Liver (tissue), 9 donors: ENCODE measurements around the gene INPP4B. TPM values are rescaled to one million over a fixed set of nuclear protein-coding genes. Genes with fewer than 3 reads are reported as not detected.

Source experiments
- DNase-seq: peaks from one replicate; pipeline ENCODE4 v3.0.0-alpha.2; 2017; ENCODE audit warnings: low spot score
- H3K27ac ChIP-seq, 2 donors: one replicate each; pipeline ENCODE4 v1.7.0; 2013; ENCODE audit warnings: inconsistent platforms in 2 of 2, low read length in 2 of 2, control low read depth in 1 of 2, low read depth in 1 of 2, mild to moderate bottlenecking in 1 of 2
- H3K27me3 ChIP-seq, 4 donors: one replicate each; pipeline versions ENCODE4 v1.6.1 to v1.7.0; 2013; ENCODE audit warnings: low read length in 3 of 4, inconsistent platforms in 1 of 4, mild to moderate bottlenecking in 1 of 4, moderate library complexity in 1 of 4; ENCODE audit not compliant: control insufficient read depth in 4 of 4, insufficient read depth in 4 of 4
- H3K36me3 ChIP-seq, 4 donors: one replicate each; pipeline versions ENCODE4 v1.6.1 to v1.7.0; 2013; ENCODE audit warnings: low read length in 3 of 4, mild to moderate bottlenecking in 3 of 4, low read depth in 1 of 4, moderate library complexity in 1 of 4; ENCODE audit not compliant: control insufficient read depth in 4 of 4, insufficient read depth in 3 of 4
- H3K4me1 ChIP-seq, 4 donors: one replicate each; pipeline versions ENCODE4 v1.6.1 to v1.7.0; 2013; ENCODE audit warnings: low read length in 3 of 4, mild to moderate bottlenecking in 3 of 4, moderate library complexity in 1 of 4; ENCODE audit not compliant: control insufficient read depth in 4 of 4, insufficient read depth in 4 of 4
- H3K4me3 ChIP-seq, 3 donors: one replicate each; pipeline versions ENCODE4 v1.6.1 to v1.7.0; 2013; ENCODE audit warnings: low read length in 3 of 3, control low read depth in 1 of 3, low read depth in 1 of 3, mild to moderate bottlenecking in 1 of 3
- H3K9ac ChIP-seq, 2 donors: one replicate each; pipeline ENCODE4 v1.7.0; 2013; ENCODE audit warnings: low read length in 2 of 2, mild to moderate bottlenecking in 2 of 2, moderate library complexity in 2 of 2, control low read depth in 1 of 2, low read depth in 1 of 2
- H3K9me3 ChIP-seq, 4 donors: one replicate each; pipeline versions ENCODE4 v1.6.1 to v1.7.0; 2013; ENCODE audit warnings: low read length in 3 of 4; ENCODE audit not compliant: control insufficient read depth in 4 of 4
- FOXA2 ChIP-seq: IDR thresholded peaks from 2 replicates; pipeline ENCODE4 v1.6.1; 2016; ENCODE audit warnings: antibody characterized with exemption
- GABPA ChIP-seq, 2 donors: IDR thresholded peaks in 1 of 2; conservative IDR thresholded peaks in 1 of 2; 2 replicates each; pipeline ENCODE4 v1.6.1; 2016; ENCODE audit warnings: antibody characterized with exemption in 2 of 2, mild to moderate bottlenecking in 1 of 2, moderate library complexity in 1 of 2
- NR2F2 ChIP-seq: IDR thresholded peaks from 2 replicates; pipeline ENCODE4 v1.6.1; 2016; ENCODE audit warnings: antibody characterized with exemption
- RAD21 ChIP-seq, 2 donors: IDR thresholded peaks; 2 replicates each; pipeline ENCODE4 v1.6.1; 2016; ENCODE audit warnings: antibody characterized with exemption in 2 of 2, mild to moderate bottlenecking in 2 of 2
- RXRA ChIP-seq, 2 donors: IDR thresholded peaks; 2 replicates each; pipeline ENCODE4 v1.6.1; 2017 to 2018; ENCODE audit warnings: antibody characterized with exemption in 2 of 2, mild to moderate bottlenecking in 1 of 2
- SP1 ChIP-seq: IDR thresholded peaks from 2 replicates; pipeline ENCODE4 v1.6.1; 2018; ENCODE audit warnings: antibody characterized with exemption, mild to moderate bottlenecking
- TAF1 ChIP-seq: conservative IDR thresholded peaks from 2 replicates; pipeline ENCODE4 v1.6.1; 2016; ENCODE audit warnings: antibody characterized with exemption, mild to moderate bottlenecking
- WGBS: extraction: QIAGEN DNeasy Blood & Tissue Kit; methylation state at CpG from one replicate; pipeline ENCODE4 v1.1.7; 2013; 5-methylcytosine and 5-hydroxymethylcytosine counted together
- polyA plus RNA-seq, 2 donors: library from polyadenylated mRNA; stranded (reverse) in 1 of 2; unstranded in 1 of 2; fragments of 200-250 nt in 1 of 2; fragments of >200 nt in 1 of 2; fragmentation: Nextera tagmentation in 1 of 2; extraction: Ambion mirVana in 1 of 2; gene quantifications; one replicate each; pipeline versions ENCODE4 v1.2.1 to v1.2.3, GENCODE V29; 2013 to 2015
- total RNA-seq, 2 donors: library from RNA; depleted of rRNA; stranded (reverse); fragments of >200 nt; gene quantifications; one replicate each; pipeline ENCODE4 v1.2.3, GENCODE V29; 2014
- TF ChIP-seq, protein P1 (sequence below): fragments of 150-350 bp; IDR thresholded peaks from 2 replicates; pipeline ENCODE4 v1.5.1; 2017; ENCODE audit warnings: improper control_type of control experiment, low read depth, low read length; ENCODE audit not compliant: missing input control
- TF ChIP-seq, protein P2 (sequence below): IDR thresholded peaks from 2 replicates; pipeline ENCODE4 v1.6.1; 2016; ENCODE audit warnings: antibody characterized with exemption, mild to moderate bottlenecking
- donor health status: healthy.
- donor health status: healthy.
- donor health status: healthy.
- donor health status: healthy.
- donor health status: healthy.

INPP4B gene
- total and polyA plus RNA-seq, 4 donors = 0.43 to 2.8 (median 1.6) TPM

DNA sequence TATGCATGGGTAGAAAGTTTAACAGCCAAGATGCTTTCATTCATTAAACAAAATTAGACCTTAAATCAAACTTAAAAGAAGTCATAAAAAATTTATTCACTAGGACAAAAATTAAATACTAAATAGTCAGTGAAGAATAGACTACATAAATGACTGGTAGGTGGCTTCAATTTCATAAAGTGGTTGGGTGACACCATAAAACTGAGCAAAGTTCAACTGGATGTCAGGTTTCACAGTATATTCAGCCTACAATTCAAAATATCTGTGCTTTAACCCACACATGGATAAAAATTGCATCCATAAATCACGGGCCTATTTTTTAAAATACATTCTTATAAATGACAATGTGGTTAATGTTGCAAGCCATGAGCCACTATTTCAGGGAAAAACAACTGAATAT lies 627.4 kb downstream of the INPP4B start:
- 65% methylated on average over 1 of the region's 1 CpG for WGBS
- DNase-seq = no peak
- TF ChIP-seq RAD21 (IDR thresholded peaks at IDR 0.05) (no peak), NR2F2 (no peak), FOXA2 (no peak)
- TF ChIP-seq, protein P1, sequence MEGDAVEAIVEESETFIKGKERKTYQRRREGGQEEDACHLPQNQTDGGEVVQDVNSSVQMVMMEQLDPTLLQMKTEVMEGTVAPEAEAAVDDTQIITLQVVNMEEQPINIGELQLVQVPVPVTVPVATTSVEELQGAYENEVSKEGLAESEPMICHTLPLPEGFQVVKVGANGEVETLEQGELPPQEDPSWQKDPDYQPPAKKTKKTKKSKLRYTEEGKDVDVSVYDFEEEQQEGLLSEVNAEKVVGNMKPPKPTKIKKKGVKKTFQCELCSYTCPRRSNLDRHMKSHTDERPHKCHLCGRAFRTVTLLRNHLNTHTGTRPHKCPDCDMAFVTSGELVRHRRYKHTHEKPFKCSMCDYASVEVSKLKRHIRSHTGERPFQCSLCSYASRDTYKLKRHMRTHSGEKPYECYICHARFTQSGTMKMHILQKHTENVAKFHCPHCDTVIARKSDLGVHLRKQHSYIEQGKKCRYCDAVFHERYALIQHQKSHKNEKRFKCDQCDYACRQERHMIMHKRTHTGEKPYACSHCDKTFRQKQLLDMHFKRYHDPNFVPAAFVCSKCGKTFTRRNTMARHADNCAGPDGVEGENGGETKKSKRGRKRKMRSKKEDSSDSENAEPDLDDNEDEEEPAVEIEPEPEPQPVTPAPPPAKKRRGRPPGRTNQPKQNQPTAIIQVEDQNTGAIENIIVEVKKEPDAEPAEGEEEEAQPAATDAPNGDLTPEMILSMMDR = no peak

DNA sequence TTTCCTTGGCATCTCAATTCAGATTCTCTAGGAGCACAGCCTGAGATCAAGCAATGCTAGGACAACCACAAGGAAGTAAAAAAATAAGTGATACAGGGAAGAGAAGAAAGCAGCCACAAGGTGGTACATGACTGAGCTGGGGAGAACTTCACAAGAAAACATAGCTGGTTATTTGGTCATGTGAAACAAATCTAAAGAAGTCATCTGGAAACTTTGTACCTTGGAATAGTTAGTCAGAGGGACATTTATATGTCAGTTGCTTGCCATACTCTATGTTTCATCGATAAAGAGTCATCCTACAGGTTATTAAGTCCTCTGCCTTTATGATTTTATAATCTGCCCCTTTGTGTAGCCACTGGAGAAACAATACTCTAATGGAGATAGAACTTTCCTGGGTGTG lies 634.7 kb downstream of the INPP4B start:
- Histone ChIP-seq H3K4me1 (no peaks in the 10 kb centered on the region), H3K36me3 (no peaks in the 10 kb centered on the region), H3K9me3 (no peaks in the 10 kb centered on the region), H3K9ac (no peak overlapping the region), H3K27ac (no peak overlapping the region), H3K27me3 (no peaks in the 10 kb centered on the region), H3K4me3 (no peak overlapping the region)
- TF ChIP-seq NR2F2 (no peak), GABPA (IDR thresholded peaks at IDR 0.05 in 1 of 2, conservative IDR thresholded peaks at IDR 0.05 in 1 of 2) (no peak), SP1 (no peak), FOXA2 (no peak), RXRA (IDR thresholded peaks at IDR 0.05) (no peak), TAF1 (no peak)
- TF ChIP-seq, protein P1 = no peak
- TF ChIP-seq, protein P2, sequence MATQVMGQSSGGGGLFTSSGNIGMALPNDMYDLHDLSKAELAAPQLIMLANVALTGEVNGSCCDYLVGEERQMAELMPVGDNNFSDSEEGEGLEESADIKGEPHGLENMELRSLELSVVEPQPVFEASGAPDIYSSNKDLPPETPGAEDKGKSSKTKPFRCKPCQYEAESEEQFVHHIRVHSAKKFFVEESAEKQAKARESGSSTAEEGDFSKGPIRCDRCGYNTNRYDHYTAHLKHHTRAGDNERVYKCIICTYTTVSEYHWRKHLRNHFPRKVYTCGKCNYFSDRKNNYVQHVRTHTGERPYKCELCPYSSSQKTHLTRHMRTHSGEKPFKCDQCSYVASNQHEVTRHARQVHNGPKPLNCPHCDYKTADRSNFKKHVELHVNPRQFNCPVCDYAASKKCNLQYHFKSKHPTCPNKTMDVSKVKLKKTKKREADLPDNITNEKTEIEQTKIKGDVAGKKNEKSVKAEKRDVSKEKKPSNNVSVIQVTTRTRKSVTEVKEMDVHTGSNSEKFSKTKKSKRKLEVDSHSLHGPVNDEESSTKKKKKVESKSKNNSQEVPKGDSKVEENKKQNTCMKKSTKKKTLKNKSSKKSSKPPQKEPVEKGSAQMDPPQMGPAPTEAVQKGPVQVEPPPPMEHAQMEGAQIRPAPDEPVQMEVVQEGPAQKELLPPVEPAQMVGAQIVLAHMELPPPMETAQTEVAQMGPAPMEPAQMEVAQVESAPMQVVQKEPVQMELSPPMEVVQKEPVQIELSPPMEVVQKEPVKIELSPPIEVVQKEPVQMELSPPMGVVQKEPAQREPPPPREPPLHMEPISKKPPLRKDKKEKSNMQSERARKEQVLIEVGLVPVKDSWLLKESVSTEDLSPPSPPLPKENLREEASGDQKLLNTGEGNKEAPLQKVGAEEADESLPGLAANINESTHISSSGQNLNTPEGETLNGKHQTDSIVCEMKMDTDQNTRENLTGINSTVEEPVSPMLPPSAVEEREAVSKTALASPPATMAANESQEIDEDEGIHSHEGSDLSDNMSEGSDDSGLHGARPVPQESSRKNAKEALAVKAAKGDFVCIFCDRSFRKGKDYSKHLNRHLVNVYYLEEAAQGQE = no peak
- DNase-seq = no peak
- 77% methylated on average over 1 of the region's 1 CpG for WGBS

More for the DNA sequence above, 627.4 kb downstream of the INPP4B start:
- H3K9ac ChIP-seq = no peak overlapping the region
- H3K4me1 ChIP-seq = no peaks in the 10 kb centered on the region
- no peaks in the 10 kb centered on the region for H3K27me3 ChIP-seq
- H3K27ac ChIP-seq = no peak overlapping the region
- H3K36me3 ChIP-seq = no peaks in the 10 kb centered on the region
- H3K4me3 ChIP-seq = no peak overlapping the region
- H3K9me3 ChIP-seq = no peaks in the 10 kb centered on the region

DNA sequence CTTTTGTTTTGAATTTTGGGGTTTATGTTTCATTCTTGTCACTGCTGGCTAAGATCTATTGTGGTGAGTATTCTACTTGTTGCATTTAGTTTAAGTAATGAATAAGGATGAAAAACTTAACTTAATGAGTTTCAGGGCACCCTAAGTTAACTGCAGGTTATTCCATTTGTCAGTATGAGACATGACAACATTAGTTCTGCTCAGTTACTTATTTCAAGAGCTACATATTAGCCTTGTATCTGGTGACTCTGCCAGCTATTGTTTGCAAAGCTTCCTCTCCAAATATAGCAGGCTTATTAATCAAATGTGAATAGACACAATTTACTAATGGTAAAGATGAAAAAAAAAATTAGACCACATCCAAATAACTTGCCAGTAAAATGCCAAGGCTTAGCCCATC lies 642.6 kb downstream of the INPP4B start:
- Histone ChIP-seq H3K9ac (no peak overlapping the region), H3K4me3 (no peak overlapping the region), H3K36me3 (no peaks in the 10 kb centered on the region), H3K27ac (no peak overlapping the region), H3K9me3 (no peaks in the 10 kb centered on the region), H3K4me1 (no peaks in the 10 kb centered on the region), H3K27me3 (no peaks in the 10 kb centered on the region)
- TF ChIP-seq SP1 = no peak
- DNase-seq = no peak
